ENCODE measurements around the gene ENC1.

DNA sequence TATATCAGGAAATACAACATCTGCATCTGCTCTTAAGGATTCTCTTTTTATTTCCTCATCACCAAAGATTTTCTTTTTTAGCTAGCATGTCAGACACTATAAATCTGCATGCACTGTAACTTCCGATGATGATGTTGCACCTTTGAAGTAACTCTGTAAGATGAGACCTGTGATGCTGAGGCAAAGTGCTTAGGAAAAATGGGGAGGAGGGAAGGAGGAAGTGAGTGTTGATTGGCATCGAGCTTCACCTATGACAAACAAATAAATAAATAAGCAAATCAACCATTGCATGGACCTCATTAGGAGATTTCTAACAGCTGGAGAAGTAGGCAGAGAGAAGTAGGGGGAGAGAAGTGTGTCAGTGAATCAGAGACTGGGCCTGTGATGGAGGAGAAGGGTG is 52.6 kb downstream of the ENC1 start:
- TF ChIP-seq, protein P1, sequence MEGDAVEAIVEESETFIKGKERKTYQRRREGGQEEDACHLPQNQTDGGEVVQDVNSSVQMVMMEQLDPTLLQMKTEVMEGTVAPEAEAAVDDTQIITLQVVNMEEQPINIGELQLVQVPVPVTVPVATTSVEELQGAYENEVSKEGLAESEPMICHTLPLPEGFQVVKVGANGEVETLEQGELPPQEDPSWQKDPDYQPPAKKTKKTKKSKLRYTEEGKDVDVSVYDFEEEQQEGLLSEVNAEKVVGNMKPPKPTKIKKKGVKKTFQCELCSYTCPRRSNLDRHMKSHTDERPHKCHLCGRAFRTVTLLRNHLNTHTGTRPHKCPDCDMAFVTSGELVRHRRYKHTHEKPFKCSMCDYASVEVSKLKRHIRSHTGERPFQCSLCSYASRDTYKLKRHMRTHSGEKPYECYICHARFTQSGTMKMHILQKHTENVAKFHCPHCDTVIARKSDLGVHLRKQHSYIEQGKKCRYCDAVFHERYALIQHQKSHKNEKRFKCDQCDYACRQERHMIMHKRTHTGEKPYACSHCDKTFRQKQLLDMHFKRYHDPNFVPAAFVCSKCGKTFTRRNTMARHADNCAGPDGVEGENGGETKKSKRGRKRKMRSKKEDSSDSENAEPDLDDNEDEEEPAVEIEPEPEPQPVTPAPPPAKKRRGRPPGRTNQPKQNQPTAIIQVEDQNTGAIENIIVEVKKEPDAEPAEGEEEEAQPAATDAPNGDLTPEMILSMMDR (IDR thresholded peaks at IDR 0.05; ENCODE audit: borderline replicate concordance, extremely low read depth, low read length, poor library complexity, severe bottlenecking), result no peak
- no peak for TF ChIP-seq EZH2 (IDR thresholded peaks at IDR 0.05; ENCODE audit: borderline replicate concordance, low read depth, low read length, severe bottlenecking)

All from DND-41 (cell line).